ENCODE measurements around the gene TBC1D7.

GRCh38 chr6:13331516-13332348 lies 3.4 kb upstream of the TBC1D7 start:
- TF ChIP-seq, protein P1, sequence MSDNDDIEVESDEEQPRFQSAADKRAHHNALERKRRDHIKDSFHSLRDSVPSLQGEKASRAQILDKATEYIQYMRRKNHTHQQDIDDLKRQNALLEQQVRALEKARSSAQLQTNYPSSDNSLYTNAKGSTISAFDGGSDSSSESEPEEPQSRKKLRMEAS (IDR thresholded peaks at IDR 0.05): no peak
- TF ChIP-seq TCF12 (IDR thresholded peaks at IDR 0.05; ENCODE audit: low read depth) (no peak), YY1 (IDR thresholded peaks at IDR 0.05; ENCODE audit: low read depth) (no peak), EP300 (IDR thresholded peaks at IDR 0.05; ENCODE audit: borderline replicate concordance) (no peak), ZBTB7A (IDR thresholded peaks at IDR 0.05; ENCODE audit: low read depth) (no peak)
- TF ChIP-seq, protein P2, sequence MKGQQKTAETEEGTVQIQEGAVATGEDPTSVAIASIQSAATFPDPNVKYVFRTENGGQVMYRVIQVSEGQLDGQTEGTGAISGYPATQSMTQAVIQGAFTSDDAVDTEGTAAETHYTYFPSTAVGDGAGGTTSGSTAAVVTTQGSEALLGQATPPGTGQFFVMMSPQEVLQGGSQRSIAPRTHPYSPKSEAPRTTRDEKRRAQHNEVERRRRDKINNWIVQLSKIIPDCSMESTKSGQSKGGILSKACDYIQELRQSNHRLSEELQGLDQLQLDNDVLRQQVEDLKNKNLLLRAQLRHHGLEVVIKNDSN (IDR thresholded peaks at IDR 0.05): no peak
